Muscle of leg (tissue), 11 donors: ENCODE data around the gene ITM2C. TPM values are rescaled to one million over a fixed set of nuclear protein-coding genes. Genes with fewer than 3 reads are reported as not detected.
A peak's percentile ranks its signal among the peaks of the same experiment; 100 is the strongest.

Experiments used
- DNase-seq: peaks from one replicate; pipeline ENCODE4 v3.0.0; 2013
- H3K27ac ChIP-seq: one replicate; pipeline ENCODE4 v1.5.1; 2013; ENCODE audit warnings: mild to moderate bottlenecking, low read length, control low read depth
- H3K27me3 ChIP-seq: one replicate; pipeline ENCODE4 v1.6.1; 2013; ENCODE audit warnings: low read length; ENCODE audit not compliant: control insufficient read depth, insufficient read depth
- H3K36me3 ChIP-seq: one replicate; pipeline ENCODE4 v1.6.1; 2013; ENCODE audit warnings: low read length; ENCODE audit not compliant: control insufficient read depth, insufficient read depth
- H3K4me1 ChIP-seq: one replicate; pipeline ENCODE4 v1.6.1; 2013; ENCODE audit warnings: low read length; ENCODE audit not compliant: control insufficient read depth, insufficient read depth
- H3K4me3 ChIP-seq: one replicate; pipeline ENCODE4 v1.5.1; 2013; ENCODE audit warnings: low read length, control low read depth
- H3K9me3 ChIP-seq: replicated peaks from 2 replicates; pipeline ENCODE4 v1.6.1; 2013; ENCODE audit warnings: low read depth, low read length; ENCODE audit not compliant: control insufficient read depth
- WGBS: methylation state at CpG from one replicate; pipeline ENCODE4 v1.1.5; 2013; ENCODE audit warnings: missing lambda C conversion rate; ENCODE audit not compliant: insufficient coverage; 5-methylcytosine and 5-hydroxymethylcytosine counted together
- polyA plus RNA-seq, 8 donors: library from polyadenylated mRNA; unstranded; fragments of 120-200 nt; gene quantifications; one replicate each; pipeline versions ENCODE4 v1.2.1 to v1.2.3, GENCODE V29; 2013; ENCODE audit warnings: inconsistent platforms in 1 of 8, low replicate concordance in 1 of 8; ENCODE audit not compliant: insufficient read length in 8 of 8, insufficient read depth in 1 of 8
- total RNA-seq: library from RNA; stranded (reverse); fragments of 120-200 nt; gene quantifications from one replicate; pipeline ENCODE4 v1.2.4, GENCODE V29; 2013

ITM2C gene
- total and polyA plus RNA-seq, 9 donors = 101 to 327 (median 217) TPM

DNA sequence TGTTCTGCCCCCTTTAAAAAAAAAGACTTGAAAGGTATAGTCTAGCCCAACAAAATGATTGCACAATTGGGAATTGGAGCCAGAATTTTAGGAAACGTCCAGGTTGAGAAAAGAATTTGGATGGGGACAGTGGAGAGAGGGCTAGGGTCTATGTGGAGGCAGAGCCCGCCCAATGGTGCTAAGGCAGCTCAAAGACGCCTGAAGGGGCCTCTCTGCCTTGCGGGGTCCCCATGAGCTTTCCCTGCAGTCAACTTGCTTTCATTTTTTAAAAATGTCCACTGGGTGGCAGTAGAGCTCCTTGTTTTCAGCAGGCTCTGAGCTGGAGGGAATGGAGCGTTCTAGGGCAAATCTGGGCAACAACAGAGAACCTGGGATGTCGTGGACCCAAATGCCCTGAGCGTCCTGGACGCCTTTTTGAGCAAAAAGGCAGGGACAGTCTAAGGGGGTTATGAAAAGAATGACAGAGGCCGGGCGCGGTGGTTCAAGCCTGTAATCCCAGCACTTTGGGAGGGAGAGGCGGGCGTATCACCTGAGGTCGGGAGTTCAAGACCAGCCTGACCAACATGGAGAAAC is 40.2 kb upstream of the ITM2C start:
- DNase-seq = peak; percentile 89
- peaks cover 8% of the 10 kb centered on the region for H3K36me3 ChIP-seq
- H3K27me3 ChIP-seq = peaks cover 22% of the 10 kb centered on the region
- peaks cover 11% of the 10 kb centered on the region for H3K4me1 ChIP-seq
- H3K9me3 ChIP-seq = no peaks in the 10 kb centered on the region
- 7% methylated on average over 10 of the region's 14 CpGs for WGBS
- no peak overlapping the region for H3K4me3 ChIP-seq
- no peak overlapping the region for H3K27ac ChIP-seq

DNA sequence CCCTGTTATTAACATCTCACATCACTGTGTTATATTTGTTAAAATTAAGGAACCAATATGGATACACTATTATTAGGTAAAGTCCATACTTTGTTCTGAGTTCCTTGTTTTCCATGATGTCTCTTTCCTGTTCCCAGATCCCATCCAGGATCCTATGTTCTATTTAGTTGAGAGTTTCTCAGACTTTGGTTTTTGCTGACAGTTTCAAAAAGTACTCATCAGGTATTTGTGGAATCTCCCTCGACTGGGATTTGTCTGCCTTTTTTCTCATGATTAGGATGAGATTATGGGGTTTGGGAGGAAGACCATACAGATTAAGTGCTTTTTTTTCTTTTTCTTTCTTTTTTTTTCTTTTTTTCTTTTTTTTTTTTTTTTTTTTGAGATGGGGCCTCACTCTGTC is 39.4 kb upstream of the ITM2C start:
- Histone ChIP-seq H3K27me3 (peaks cover 28% of the 10 kb centered on the region), H3K9me3 (peaks cover 3% of the 10 kb centered on the region), H3K4me1 (peaks cover 11% of the 10 kb centered on the region), H3K27ac (no peak overlapping the region), H3K4me3 (no peak overlapping the region), H3K36me3 (peaks cover 8% of the 10 kb centered on the region)
- no CpG with 5 or more reads among the region's 1 CpG for WGBS
- DNase-seq = no peak

DNA sequence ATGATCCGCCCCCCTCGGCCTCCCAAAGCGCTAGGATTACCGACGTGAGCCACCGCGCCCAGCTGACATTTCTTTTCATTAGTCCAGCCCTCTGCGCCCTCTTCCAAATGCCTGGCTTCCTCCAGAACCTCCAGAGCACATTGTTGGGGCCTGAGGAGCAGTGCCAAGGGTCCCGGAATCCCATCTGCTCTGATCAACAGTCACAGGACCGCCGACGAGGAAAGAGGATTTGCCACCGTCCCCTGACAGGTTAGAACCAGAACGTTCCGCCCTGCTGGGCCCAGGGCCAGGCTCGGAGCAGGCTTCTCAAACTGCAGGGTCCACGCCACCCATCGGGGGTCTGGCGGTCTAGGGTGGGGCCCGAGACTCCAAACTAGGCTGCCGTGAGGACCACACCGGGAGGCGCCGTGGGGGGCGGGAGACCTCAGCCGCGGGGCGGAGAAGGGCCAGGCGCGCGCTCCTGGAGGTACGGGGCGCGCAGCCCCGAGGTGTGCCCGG is 36.9 kb upstream of the ITM2C start:
- Histone ChIP-seq H3K27me3 (peaks cover 34% of the 10 kb centered on the region), H3K4me1 (peaks cover 11% of the 10 kb centered on the region), H3K4me3 (no peak overlapping the region), H3K9me3 (peaks cover 3% of the 10 kb centered on the region), H3K27ac (no peak overlapping the region), H3K36me3 (no peaks in the 10 kb centered on the region)
- 26% methylated on average over 36 of the region's 36 CpGs for WGBS
- DNase-seq = no peak

DNA sequence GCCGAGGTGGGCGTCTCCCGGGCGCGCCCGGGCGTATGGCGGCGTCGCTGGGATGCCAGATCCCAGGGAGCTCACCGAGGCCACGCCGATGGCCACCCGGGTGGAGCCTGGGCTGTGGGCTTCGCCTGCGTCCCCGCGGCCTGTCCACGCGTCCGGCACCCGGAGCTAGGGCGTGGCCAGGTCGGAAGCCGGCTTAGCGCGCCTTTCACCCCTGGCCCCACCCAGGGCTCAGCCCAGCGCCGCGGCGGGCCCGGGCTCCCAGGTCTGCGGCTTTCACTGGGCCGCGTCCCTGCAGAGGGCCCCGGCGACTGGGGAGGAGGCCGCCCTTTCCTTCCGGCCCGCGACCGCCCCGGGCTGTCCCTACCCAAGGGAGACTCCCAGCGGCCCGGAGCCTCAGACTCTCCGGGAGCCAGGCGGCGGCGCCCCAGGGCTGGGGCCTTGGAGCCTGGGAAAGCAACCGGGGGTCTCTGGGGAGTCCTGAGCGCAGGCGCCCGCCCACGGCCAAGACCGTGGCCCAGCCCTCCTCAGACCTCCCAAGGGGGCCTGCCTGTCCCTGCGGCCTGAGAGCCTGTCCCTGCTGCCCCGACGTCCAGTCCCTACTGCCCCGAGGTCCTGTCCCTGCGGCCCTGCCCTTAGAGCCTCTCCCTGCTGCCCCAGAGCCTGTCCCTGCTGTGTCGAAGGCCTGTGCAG is 36.3 kb upstream of the ITM2C start:
- WGBS = 9% methylated on average over 61 of the region's 61 CpGs
- peak overlapping the region; percentile 0 for H3K4me3 ChIP-seq
- peaks cover 34% of the 10 kb centered on the region for H3K27me3 ChIP-seq
- no peak overlapping the region for H3K27ac ChIP-seq
- H3K4me1 ChIP-seq = peaks cover 9% of the 10 kb centered on the region
- peaks cover 3% of the 10 kb centered on the region for H3K9me3 ChIP-seq
- no peak for DNase-seq
- no peaks in the 10 kb centered on the region for H3K36me3 ChIP-seq

DNA sequence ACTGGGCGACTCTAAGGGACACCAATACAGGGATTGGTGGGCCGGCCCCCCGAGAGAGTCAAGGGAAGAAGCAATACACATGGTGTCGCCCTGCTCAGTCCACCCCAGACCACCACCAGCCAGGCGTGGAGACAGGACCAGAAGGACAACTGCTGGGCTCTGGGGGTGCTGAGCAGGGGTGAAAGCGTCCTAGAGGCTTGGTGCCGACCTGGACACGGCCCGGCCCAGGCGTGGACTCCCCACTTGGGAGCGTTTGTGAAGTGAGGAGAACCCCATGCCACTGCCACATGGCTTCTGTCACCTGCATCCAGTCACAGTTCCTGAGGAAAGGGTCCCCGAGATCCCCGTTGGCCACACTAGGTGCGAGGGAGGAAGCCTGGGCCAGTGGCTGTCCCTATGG is 35.4 kb upstream of the ITM2C start:
- no peak for DNase-seq
- no peaks in the 10 kb centered on the region for H3K36me3 ChIP-seq
- peaks cover 34% of the 10 kb centered on the region for H3K27me3 ChIP-seq
- WGBS = 95% methylated on average over 10 of the region's 14 CpGs
- H3K4me3 ChIP-seq = no peak overlapping the region
- no peak overlapping the region for H3K27ac ChIP-seq
- H3K4me1 ChIP-seq = peaks cover 2% of the 10 kb centered on the region
- H3K9me3 ChIP-seq = peaks cover 3% of the 10 kb centered on the region

DNA sequence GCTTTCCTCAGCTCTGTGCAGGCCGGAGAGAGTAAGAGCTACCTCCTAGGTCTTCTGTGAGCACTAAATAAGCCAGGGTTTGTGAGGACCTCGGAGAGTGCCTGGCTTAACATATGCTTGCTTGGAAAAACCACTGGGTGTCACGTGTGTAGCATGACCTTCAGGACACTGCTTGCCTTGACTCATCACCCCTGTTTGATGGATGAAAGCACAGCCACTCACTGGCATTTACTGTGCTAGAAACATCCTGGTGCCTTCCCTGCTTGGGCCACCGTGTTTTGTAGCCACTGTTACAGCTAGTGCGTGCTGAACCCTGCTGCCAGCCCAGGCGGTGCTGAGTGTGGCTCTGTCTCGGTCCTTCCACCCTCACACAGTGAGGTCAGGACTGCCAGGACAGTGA is 34.8 kb upstream of the ITM2C start:
- H3K9me3 ChIP-seq = peaks cover 3% of the 10 kb centered on the region
- no peak overlapping the region for H3K4me3 ChIP-seq
- no peaks in the 10 kb centered on the region for H3K4me1 ChIP-seq
- WGBS = 84% methylated on average over 7 of the region's 7 CpGs
- H3K27ac ChIP-seq = no peak overlapping the region
- H3K36me3 ChIP-seq = no peaks in the 10 kb centered on the region
- peaks cover 34% of the 10 kb centered on the region for H3K27me3 ChIP-seq
- no peak for DNase-seq

DNA sequence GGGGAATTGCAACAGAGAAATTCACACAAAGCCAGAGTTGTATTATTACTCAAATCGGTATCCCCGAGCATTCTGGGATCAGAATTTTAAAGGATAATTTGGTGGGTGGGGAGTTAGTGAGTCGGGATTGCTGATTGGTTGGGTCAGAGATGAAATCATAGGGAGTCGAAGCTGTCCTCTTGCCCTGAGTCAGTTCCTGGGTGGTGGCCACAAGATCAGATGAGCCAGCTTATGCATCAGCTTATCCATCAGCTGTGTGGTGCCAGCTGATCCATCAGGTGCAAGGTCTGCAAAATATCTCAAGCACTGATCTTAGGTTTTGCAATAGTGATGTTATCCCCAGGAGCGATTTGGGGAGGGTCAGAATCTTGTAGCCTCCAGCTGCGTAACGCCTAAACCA is 34.3 kb upstream of the ITM2C start:
- no peak for DNase-seq
- no peaks in the 10 kb centered on the region for H3K4me1 ChIP-seq
- H3K36me3 ChIP-seq = no peaks in the 10 kb centered on the region
- no peak overlapping the region for H3K27ac ChIP-seq
- H3K9me3 ChIP-seq = peaks cover 3% of the 10 kb centered on the region
- no peak overlapping the region for H3K4me3 ChIP-seq
- WGBS = 74% methylated on average over 4 of the region's 7 CpGs
- H3K27me3 ChIP-seq = peaks cover 34% of the 10 kb centered on the region

DNA sequence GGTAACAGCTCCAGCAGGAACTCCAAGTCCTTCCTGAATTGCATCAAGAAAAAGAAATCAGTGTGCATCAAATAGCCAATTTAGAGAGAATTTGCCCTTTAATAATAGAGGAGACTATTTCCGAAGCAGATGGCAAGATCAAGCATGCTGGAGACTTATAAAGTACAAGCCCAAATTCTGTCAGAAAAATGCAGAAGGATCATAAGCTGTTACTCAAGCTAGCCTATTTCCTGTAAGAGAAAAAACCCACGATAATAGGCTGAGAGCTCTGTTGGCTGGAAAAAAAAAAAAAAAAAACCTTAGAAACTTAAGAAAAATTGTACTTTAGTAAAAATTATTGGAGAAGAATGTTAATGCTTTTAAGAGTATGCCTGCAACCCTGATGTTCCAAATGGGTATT is 24.4 kb upstream of the ITM2C start:
- Histone ChIP-seq H3K4me1 (no peaks in the 10 kb centered on the region), H3K36me3 (no peaks in the 10 kb centered on the region), H3K4me3 (no peak overlapping the region), H3K9me3 (peaks cover 3% of the 10 kb centered on the region), H3K27ac (no peak overlapping the region), H3K27me3 (peaks cover 4% of the 10 kb centered on the region)
- DNase-seq = no peak
- no CpG with 5 or more reads among the region's 2 CpGs for WGBS

DNA sequence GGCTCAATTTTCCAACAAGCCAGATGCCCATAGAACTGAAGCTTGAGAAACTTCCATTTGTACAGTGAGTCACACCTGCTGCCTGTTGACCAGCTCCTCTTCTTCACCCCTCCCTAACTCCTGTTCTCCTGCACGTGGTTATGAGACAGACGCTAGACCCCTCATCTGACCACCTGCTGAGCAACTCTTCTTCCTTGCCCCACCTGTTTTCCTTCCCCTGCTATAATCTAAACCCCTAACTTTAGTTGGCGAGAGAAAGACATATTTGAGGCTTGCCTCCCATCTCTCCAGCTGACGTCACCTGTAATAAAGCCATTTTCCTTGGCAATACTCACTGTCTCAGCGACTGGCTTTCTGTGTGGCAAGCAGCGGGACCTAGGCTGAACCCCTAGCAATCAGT is 22.3 kb upstream of the ITM2C start:
- Histone ChIP-seq H3K9me3 (peaks cover 7% of the 10 kb centered on the region), H3K27ac (no peak overlapping the region), H3K4me3 (no peak overlapping the region), H3K4me1 (no peaks in the 10 kb centered on the region), H3K27me3 (peaks cover 6% of the 10 kb centered on the region), H3K36me3 (no peaks in the 10 kb centered on the region)
- 50% methylated on average over 5 of the region's 6 CpGs for WGBS
- no peak for DNase-seq

DNA sequence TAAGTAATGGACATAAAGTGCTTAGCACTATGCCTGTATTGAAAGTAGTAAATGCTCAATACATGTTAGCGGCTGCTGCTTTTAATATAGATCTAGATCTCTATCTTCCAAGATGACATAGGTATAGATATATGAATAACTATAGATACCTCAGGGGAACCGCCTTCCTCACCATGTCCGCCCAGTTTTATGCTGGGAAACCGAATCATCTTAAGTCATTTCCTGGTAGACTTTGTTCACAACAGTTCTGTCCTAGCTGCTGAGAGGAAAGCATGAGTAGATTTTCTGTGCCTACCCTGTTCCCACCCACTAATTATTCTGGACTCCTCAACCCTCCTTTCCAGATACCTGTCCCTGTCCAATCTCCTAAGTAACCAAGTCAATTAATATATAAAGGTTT is 21.6 kb upstream of the ITM2C start:
- WGBS = no CpG with 5 or more reads among the region's 4 CpGs
- Histone ChIP-seq H3K9me3 (peaks cover 7% of the 10 kb centered on the region), H3K4me3 (no peak overlapping the region), H3K4me1 (no peaks in the 10 kb centered on the region), H3K27me3 (peaks cover 8% of the 10 kb centered on the region), H3K27ac (no peak overlapping the region), H3K36me3 (no peaks in the 10 kb centered on the region)
- DNase-seq = no peak
